NK-92 (cell line): Measurements from ENCODE around the gene SLC4A8.
"Not testable (repeated sequence)": the region's sequence is repeated elsewhere in the genome, so short reads cannot be mapped to it uniquely, and the experiment has no call there.

Experiments
- DNase-seq: peaks from one replicate; lab custom pipeline; 2025; ENCODE audit not compliant: unreplicated experiment; lab: John Stamatoyannopoulos, UW

The SLC4A8 gene

GRCh38 chr12:51473947-51474346, 49.3 kb downstream of the SLC4A8 start:
- DNase-seq = no peak

DNA sequence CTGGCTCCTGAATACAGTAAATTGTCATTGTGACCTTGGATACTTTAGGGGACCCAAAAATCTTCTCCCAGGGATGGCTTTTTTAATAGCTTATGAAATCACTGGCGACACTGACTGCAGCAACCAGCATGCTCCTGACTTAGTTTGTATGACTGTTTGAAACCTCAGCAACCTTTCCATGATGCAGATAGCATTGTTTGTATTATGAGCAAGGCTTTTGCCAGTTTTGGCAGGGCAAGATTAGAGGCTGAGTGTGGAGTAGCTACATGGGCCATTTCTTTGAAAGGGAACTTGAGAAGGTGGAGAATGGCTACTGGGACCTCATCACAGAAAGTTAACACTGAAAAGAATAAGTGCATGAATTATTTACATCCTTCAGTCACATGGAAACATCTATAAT, 50.9 kb downstream of the SLC4A8 start:
- DNase-seq = no peak

GRCh38 chr12:51480978-51481377, 56.3 kb downstream of the SLC4A8 start:
- DNase-seq = no peak

DNA sequence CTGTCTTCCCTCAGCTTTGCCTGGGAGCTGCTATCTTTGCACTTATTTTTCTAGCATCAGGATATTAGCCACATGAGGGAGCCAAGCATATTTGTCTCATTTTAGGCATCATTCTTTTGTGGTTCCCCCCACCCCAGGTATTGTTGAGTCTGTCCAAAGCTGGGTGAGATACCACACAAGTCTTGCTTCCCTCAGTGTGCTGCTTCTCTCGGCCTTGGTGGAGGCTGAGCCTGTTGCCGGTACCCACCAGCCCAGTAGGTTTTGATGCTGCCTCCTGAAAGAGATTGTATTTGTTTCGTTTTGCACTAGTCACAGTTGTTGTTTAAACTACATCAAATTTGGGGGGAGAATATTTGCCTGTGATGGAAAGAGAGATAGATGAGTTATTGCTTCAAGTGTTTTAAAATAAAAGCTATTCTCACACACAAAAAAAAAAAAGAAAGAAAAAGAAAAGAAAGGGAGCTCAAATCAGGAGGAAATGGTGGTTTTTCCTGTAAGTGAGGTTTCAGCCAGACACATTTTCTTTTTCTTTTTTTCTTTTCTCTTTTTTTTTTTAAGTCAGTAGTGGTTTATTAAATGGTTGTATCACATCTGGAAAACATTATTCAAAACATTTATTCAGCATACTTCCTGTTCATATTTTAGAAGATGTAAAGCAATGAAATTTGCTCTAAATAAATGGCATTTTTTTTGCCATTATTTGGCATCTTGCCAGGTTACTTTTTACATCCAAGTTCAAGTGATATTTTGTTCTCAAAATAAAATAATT, 58.5 kb downstream of the SLC4A8 start:
- DNase-seq = no peak

DNA sequence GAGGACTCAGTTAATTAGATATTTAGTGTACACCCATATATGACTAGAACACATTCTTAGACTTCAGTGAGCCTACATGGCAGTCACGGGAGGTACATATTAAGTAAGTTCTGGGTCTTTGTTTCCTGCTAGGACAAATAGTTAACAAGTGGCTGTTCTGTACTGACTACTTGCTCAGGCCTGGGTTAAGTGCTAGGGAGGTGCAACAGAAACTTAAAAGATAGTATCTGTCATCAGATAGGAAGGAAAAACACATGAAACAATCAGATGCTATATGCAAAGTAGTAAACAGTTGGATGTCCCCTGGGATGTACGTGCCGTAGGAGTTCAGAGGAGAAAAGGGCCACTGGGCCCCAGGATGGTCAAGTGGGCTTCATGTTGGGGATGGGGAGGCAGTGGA, 59.5 kb downstream of the SLC4A8 start:
- no peak for DNase-seq

- no peak for DNase-seq
Observed at GRCh38 chr12:51488281-51488680, 63.6 kb downstream of the SLC4A8 start.

DNA sequence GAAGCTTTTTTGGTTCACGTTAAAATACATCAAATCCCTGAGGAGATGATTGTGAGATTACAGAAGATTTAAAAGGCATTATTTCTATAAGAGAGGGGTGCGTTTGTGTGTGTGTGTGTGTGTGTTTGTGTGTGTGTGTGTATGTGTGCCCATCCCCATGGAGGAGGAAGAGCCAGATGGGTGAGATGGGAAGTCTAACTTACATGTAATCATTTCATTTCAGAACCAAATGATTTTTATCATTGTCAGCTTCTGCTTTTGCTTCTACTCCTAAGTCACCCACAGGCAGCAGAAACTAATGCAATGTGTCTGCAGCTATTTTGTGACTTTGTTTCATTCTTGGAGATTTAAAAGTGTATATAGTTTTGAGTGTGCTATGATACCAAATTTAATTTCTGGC, 68.7 kb downstream of the SLC4A8 start:
- no peak for DNase-seq

GRCh38 chr12:51496895-51497294, 72.3 kb downstream of the SLC4A8 start:
- DNase-seq = no peak

DNA sequence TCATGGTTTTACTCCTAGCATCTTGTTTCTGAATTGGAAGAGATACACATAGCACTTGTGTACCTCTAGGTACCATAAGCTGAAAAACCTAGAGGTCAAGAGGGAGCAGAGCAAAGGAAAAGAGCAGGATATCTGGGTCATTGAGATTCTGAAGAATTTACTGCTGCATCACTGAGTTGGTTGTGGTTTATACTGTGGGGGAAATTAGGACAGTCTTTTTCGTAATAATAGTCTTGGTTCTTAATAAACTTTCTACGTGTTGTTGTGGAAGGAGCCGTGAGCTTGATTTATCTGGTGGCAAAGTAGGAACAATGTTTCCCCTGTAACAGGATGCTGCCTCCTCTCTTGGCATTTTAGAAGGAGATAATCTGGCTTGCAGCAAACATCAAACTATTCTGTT, 80.2 kb downstream of the SLC4A8 start:
- no peak for DNase-seq

- no peak for DNase-seq
Observed at GRCh38 chr12:51505360-51506105, 80.9 kb downstream of the SLC4A8 start.

- DNase-seq = no peak
Observed at GRCh38 chr12:51507178-51507577, 82.5 kb downstream of the SLC4A8 start.

GRCh38 chr12:51508285-51508684, 83.7 kb downstream of the SLC4A8 start:
- DNase-seq = no peak

- no peak for DNase-seq
Observed at GRCh38 chr12:51511546-51512260, 87.1 kb downstream of the SLC4A8 start.

GRCh38 chr12:51512438-51512837, 87.8 kb downstream of the SLC4A8 start:
- no peak for DNase-seq

GRCh38 chr12:51515037-51515436, 90.4 kb downstream of the SLC4A8 start:
- not testable (repeated sequence) for DNase-seq

GRCh38 chr12:51517316-51517715, 92.7 kb downstream of the SLC4A8 start:
- DNase-seq = no peak

- DNase-seq = no peak
Observed at GRCh38 chr12:51517800-51518199, 93.2 kb downstream of the SLC4A8 start.

- DNase-seq = no peak
Observed at GRCh38 chr12:51519755-51520154, 95.1 kb downstream of the SLC4A8 start.

GRCh38 chr12:51520576-51521325, 96.1 kb downstream of the SLC4A8 start:
- DNase-seq = no peak

DNA sequence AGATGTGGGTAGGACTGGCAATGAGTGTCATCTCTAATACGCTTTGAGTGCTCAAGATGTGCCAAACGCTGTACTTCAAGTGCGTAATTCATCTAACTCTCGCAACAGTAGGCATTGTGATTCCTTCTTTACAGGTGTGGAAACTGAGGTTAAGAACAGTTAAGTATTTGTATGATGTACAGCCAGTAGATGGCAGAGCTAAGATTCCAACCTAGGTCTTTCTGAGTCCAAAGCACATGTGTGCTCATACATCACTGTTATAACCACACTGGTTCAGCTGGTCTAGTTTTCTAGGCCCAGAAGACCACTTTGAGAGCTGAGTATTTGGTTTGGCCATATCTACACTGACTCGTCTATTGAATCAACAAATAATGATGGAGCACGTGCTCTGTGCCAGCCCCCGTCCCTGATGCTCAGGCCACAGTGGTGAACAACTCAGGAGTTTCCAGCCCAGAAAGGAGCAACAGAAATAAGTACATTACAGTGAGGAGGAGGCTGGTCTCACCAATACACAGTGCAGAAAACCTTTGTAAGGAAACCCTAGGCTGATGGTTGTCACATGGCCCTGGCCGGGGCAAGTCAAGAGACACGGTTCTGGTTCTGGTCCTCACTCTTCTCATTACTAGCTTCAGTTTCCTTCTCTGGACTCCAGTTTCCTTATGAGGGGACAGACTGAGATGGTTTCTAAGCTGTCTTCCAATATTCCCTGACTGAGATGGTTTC, 97.1 kb downstream of the SLC4A8 start:
- no peak for DNase-seq

GRCh38 chr12:51522696-51523095, 98.1 kb downstream of the SLC4A8 start:
- no peak for DNase-seq
